ENCODE results near the gene SEZ6L2. TPM values are rescaled to one million over a fixed set of nuclear protein-coding genes. Genes with fewer than 3 reads are reported as not detected.
"Not testable (repeated sequence)": the region's sequence is repeated elsewhere in the genome, so short reads cannot be mapped to it uniquely, and the experiment has no call there.

The SEZ6L2 gene
- total RNA-seq, 1 donor from 2014 or later = 16.3 TPM

- Mint-ChIP-seq H3K4me3 (ENCODE audit: unreplicated experiment) (no peak overlapping the region), H3K36me3 (ENCODE audit: low read depth) (no peaks in the 10 kb centered on the region), H3K9me3 (ENCODE audit: low read depth) (no peaks in the 10 kb centered on the region), H3K27ac (ENCODE audit: unreplicated experiment) (no peak overlapping the region), H3K27me3 (ENCODE audit: low read depth) (peaks cover 14% of the 10 kb centered on the region), H3K4me1 (ENCODE audit: low read depth) (peaks cover 3% of the 10 kb centered on the region)
- TF ChIP-seq CTCF (IDR thresholded peaks at IDR 0.05) = no peak
- no peak for DNase-seq (ENCODE audit: low spot score)
Measured at GRCh38 chr16:29893553-29893952, 5.8 kb downstream of the SEZ6L2 start.

GRCh38 chr16:29892458-29892813, 6.9 kb downstream of the SEZ6L2 start:
- no peak overlapping the region for H3K27ac Mint-ChIP-seq (ENCODE audit: unreplicated experiment)
- H3K27me3 Mint-ChIP-seq (ENCODE audit: low read depth) = peaks cover 3% of the 10 kb centered on the region
- no peak overlapping the region for H3K4me3 Mint-ChIP-seq (ENCODE audit: unreplicated experiment)
- no peak for TF ChIP-seq CTCF (IDR thresholded peaks at IDR 0.05)
- no peaks in the 10 kb centered on the region for H3K9me3 Mint-ChIP-seq (ENCODE audit: low read depth)
- H3K4me1 Mint-ChIP-seq (ENCODE audit: low read depth) = no peaks in the 10 kb centered on the region
- H3K36me3 Mint-ChIP-seq (ENCODE audit: low read depth) = no peaks in the 10 kb centered on the region
- DNase-seq (ENCODE audit: low spot score) = no peak

- Mint-ChIP-seq H3K4me3 (ENCODE audit: unreplicated experiment) (no peak overlapping the region), H3K27ac (ENCODE audit: unreplicated experiment) (no peak overlapping the region), H3K9me3 (ENCODE audit: low read depth) (no peaks in the 10 kb centered on the region), H3K36me3 (ENCODE audit: low read depth) (no peaks in the 10 kb centered on the region), H3K4me1 (ENCODE audit: low read depth) (no peaks in the 10 kb centered on the region), H3K27me3 (ENCODE audit: low read depth) (no peaks in the 10 kb centered on the region)
- TF ChIP-seq CTCF (IDR thresholded peaks at IDR 0.05) = no peak
- no peak for DNase-seq (ENCODE audit: low spot score)
Measured at GRCh38 chr16:29891525-29892457, 7.6 kb downstream of the SEZ6L2 start.

GRCh38 chr16:29889372-29889771, 10.0 kb downstream of the SEZ6L2 start:
- not testable (repeated sequence) for H3K27me3 Mint-ChIP-seq (ENCODE audit: low read depth); H3K4me1 Mint-ChIP-seq (ENCODE audit: low read depth); H3K4me3 Mint-ChIP-seq (ENCODE audit: unreplicated experiment); DNase-seq (ENCODE audit: low spot score); H3K9me3 Mint-ChIP-seq (ENCODE audit: low read depth); H3K27ac Mint-ChIP-seq (ENCODE audit: unreplicated experiment); H3K36me3 Mint-ChIP-seq (ENCODE audit: low read depth)

GRCh38 chr16:29883987-29884386, 15.4 kb downstream of the SEZ6L2 start:
- Mint-ChIP-seq H3K9me3 (ENCODE audit: low read depth) (no peaks in the 10 kb centered on the region), H3K4me1 (ENCODE audit: low read depth) (no peaks in the 10 kb centered on the region), H3K27ac (ENCODE audit: unreplicated experiment) (no peak overlapping the region), H3K27me3 (ENCODE audit: low read depth) (peaks cover 4% of the 10 kb centered on the region), H3K36me3 (ENCODE audit: low read depth) (peaks cover 4% of the 10 kb centered on the region), H3K4me3 (ENCODE audit: unreplicated experiment) (no peak overlapping the region)
- no peak for DNase-seq (ENCODE audit: low spot score)
- no peak for TF ChIP-seq CTCF (IDR thresholded peaks at IDR 0.05)

- Mint-ChIP-seq H3K4me1 (ENCODE audit: low read depth) (peaks cover 10% of the 10 kb centered on the region), H3K27ac (ENCODE audit: unreplicated experiment) (no peak overlapping the region), H3K27me3 (ENCODE audit: low read depth) (peaks cover 22% of the 10 kb centered on the region), H3K36me3 (ENCODE audit: low read depth) (peaks cover 8% of the 10 kb centered on the region), H3K4me3 (ENCODE audit: unreplicated experiment) (no peak overlapping the region), H3K9me3 (ENCODE audit: low read depth) (no peaks in the 10 kb centered on the region)
- no peak for TF ChIP-seq CTCF (IDR thresholded peaks at IDR 0.05)
- DNase-seq (ENCODE audit: low spot score) = no peak
Measured at GRCh38 chr16:29881050-29881449, 18.3 kb downstream of the SEZ6L2 start.

Measured in chondrocyte (in vitro differentiated cells).